GM19324 (cell line): ENCODE results near the gene MAP2K5.
A peak's percentile ranks its signal among the peaks of the same experiment; 100 is the strongest.

ENCODE experiments used
- ATAC-seq: cut with Tn5 transposase; IDR thresholded peaks from one replicate; pipeline ENCODE4 v1.9.1; 2021; ENCODE audit warnings: mild to moderate bottlenecking, moderate library complexity; ENCODE audit not compliant: unreplicated experiment, low FRiP score

MAP2K5 gene

GRCh38 chr15:67556976-67557570 lies 14.6 kb downstream of the MAP2K5 start:
- ATAC-seq: no peak

GRCh38 chr15:67558502-67558901 lies 16.0 kb downstream of the MAP2K5 start:
- no peak for ATAC-seq

GRCh38 chr15:67559158-67559557 lies 16.7 kb downstream of the MAP2K5 start:
- ATAC-seq: no peak

GRCh38 chr15:67559576-67559975 lies 17.1 kb downstream of the MAP2K5 start:
- ATAC-seq: no peak

GRCh38 chr15:67560320-67560719 lies 17.8 kb downstream of the MAP2K5 start:
- no peak for ATAC-seq

- no peak for ATAC-seq
Measured at GRCh38 chr15:67563092-67563491, 20.6 kb downstream of the MAP2K5 start.

GRCh38 chr15:67564021-67564967 lies 21.8 kb downstream of the MAP2K5 start:
- ATAC-seq: peak; percentile 90

- ATAC-seq: no peak
Measured at GRCh38 chr15:67564968-67565345, 22.5 kb downstream of the MAP2K5 start.

GRCh38 chr15:67569668-67570067 lies 27.2 kb downstream of the MAP2K5 start:
- no peak for ATAC-seq

- no peak for ATAC-seq
Measured at GRCh38 chr15:67570875-67571647, 28.6 kb downstream of the MAP2K5 start.

- no peak for ATAC-seq
Measured at GRCh38 chr15:67571648-67572415, 29.3 kb downstream of the MAP2K5 start.

- no peak for ATAC-seq
Measured at GRCh38 chr15:67573194-67573593, 30.7 kb downstream of the MAP2K5 start.

GRCh38 chr15:67575039-67575502 lies 32.6 kb downstream of the MAP2K5 start:
- ATAC-seq: no peak

GRCh38 chr15:67578020-67578600 lies 35.6 kb downstream of the MAP2K5 start:
- no peak for ATAC-seq

GRCh38 chr15:67579164-67579563 lies 36.7 kb downstream of the MAP2K5 start:
- no peak for ATAC-seq

- ATAC-seq: no peak
Measured at GRCh38 chr15:67579967-67580366, 37.5 kb downstream of the MAP2K5 start.

- ATAC-seq: no peak
Measured at GRCh38 chr15:67584157-67584556, 41.7 kb downstream of the MAP2K5 start.

GRCh38 chr15:67585681-67586080 lies 43.2 kb downstream of the MAP2K5 start:
- ATAC-seq: no peak

GRCh38 chr15:67587331-67587730 lies 44.8 kb downstream of the MAP2K5 start:
- no peak for ATAC-seq

GRCh38 chr15:67587754-67588153 lies 45.3 kb downstream of the MAP2K5 start:
- no peak for ATAC-seq
